Fibroblast of gingiva (primary cell): ENCODE data around the gene PRR29.
"Not testable (repeated sequence)": the region's sequence is repeated elsewhere in the genome, so short reads cannot be mapped to it uniquely, and the experiment has no call there.

Experiments used
- DNase-seq: peaks from one replicate; pipeline ENCODE4 v3.0.0-alpha.2; 2011; ENCODE audit warnings: low read depth

The PRR29 gene

GRCh38 chr17:63997341-63998048, 656 bp upstream of the PRR29 start:
- no peak for DNase-seq

- DNase-seq = no peak
Observed at GRCh38 chr17:63998721-63999679, 849 bp downstream of the PRR29 start.

- DNase-seq = no peak
Observed at GRCh38 chr17:63999680-64000531, 1.8 kb downstream of the PRR29 start.

GRCh38 chr17:64001091-64001579, 3.0 kb downstream of the PRR29 start:
- DNase-seq = no peak

- peak; percentile 57 for DNase-seq
Observed at GRCh38 chr17:64001763-64002529, 3.8 kb downstream of the PRR29 start.

GRCh38 chr17:64002658-64003525, 4.7 kb downstream of the PRR29 start:
- DNase-seq = no peak

GRCh38 chr17:64003526-64004121, 5.5 kb downstream of the PRR29 start:
- DNase-seq = no peak

- no peak for DNase-seq
Observed at GRCh38 chr17:64004218-64004770, 6.1 kb downstream of the PRR29 start.

- DNase-seq = no peak
Observed at GRCh38 chr17:64004903-64005733, 7.0 kb downstream of the PRR29 start.

GRCh38 chr17:64005734-64006167, 7.6 kb downstream of the PRR29 start:
- no peak for DNase-seq

- peak; percentile 38 for DNase-seq
Observed at GRCh38 chr17:64006361-64007088, 8.4 kb downstream of the PRR29 start.

- not testable (repeated sequence) for DNase-seq
Observed at GRCh38 chr17:64007089-64007837, 9.1 kb downstream of the PRR29 start.

- DNase-seq = no peak
Observed at GRCh38 chr17:64007838-64008282, 9.7 kb downstream of the PRR29 start.

GRCh38 chr17:64008346-64008745, 10.2 kb downstream of the PRR29 start:
- no peak for DNase-seq

- no peak for DNase-seq
Observed at GRCh38 chr17:64008830-64009229, 10.7 kb downstream of the PRR29 start.

- DNase-seq = peak; percentile 38
Observed at GRCh38 chr17:64009571-64010402, 11.6 kb downstream of the PRR29 start.
